HEK293T (cell line): ENCODE results near the gene GSTM3.

Experiments used
- CTCF ChIA-PET: fragments of 350-600 bp; formaldehyde crosslinking; extraction: SDS; loops from one replicate; lab custom pipeline; 2021; ENCODE audit warnings: antibody characterized with exemption, inconsistent platforms; lab: Yijun Ruan, JAX
- POLR2A ChIA-PET: fragments of 350-600 bp; formaldehyde crosslinking; extraction: SDS; loops from one replicate; lab custom pipeline; 2020; ENCODE audit warnings: antibody characterized with exemption, inconsistent platforms; lab: Yijun Ruan, JAX
- DNase-seq: peaks from one replicate; pipeline ENCODE4 v3.0.0; 2012; ENCODE audit warnings: mixed read lengths; ENCODE audit errors: extremely low spot score
- ARNT ChIP-seq: fragments of 450-650 bp; IDR thresholded peaks from 2 replicates; pipeline ENCODE4 v1.6.1; 2017; ENCODE audit warnings: mild to moderate bottlenecking
- BHLHE40 ChIP-seq: fragments of 450-650 bp; IDR thresholded peaks from 2 replicates; pipeline ENCODE4 v1.6.1; 2016; ENCODE audit warnings: mild to moderate bottlenecking, moderate library complexity, borderline replicate concordance
- CTBP1 ChIP-seq: fragments of 450-650 bp; IDR thresholded peaks from 2 replicates; pipeline ENCODE4 v1.6.1; 2016; ENCODE audit warnings: borderline replicate concordance
- ELF4 ChIP-seq: fragments of 450-650 bp; IDR thresholded peaks from 2 replicates; pipeline ENCODE4 v1.6.1; 2017; ENCODE audit warnings: antibody characterized with exemption
- FOXA1 ChIP-seq: fragments of 450-650 bp; IDR thresholded peaks from 2 replicates; pipeline ENCODE4 v1.6.1; 2016; ENCODE audit warnings: mild to moderate bottlenecking
- FOXK2 ChIP-seq: fragments of 450-650 bp; IDR thresholded peaks from 2 replicates; pipeline ENCODE4 v1.6.1; 2016; ENCODE audit warnings: mild to moderate bottlenecking
- FOXM1 ChIP-seq: fragments of 450-650 bp; IDR thresholded peaks from 2 replicates; pipeline ENCODE4 v1.6.1; 2017; ENCODE audit warnings: mild to moderate bottlenecking, borderline replicate concordance
- HDGF ChIP-seq: fragments of 450-650 bp; IDR thresholded peaks from 2 replicates; pipeline ENCODE4 v1.6.1; 2017; ENCODE audit warnings: antibody characterized with exemption, borderline replicate concordance
- L3MBTL2 ChIP-seq: fragments of 450-650 bp; conservative IDR thresholded peaks from 2 replicates; pipeline ENCODE4 v1.6.1; 2016; ENCODE audit warnings: mild to moderate bottlenecking
- LEF1 ChIP-seq: fragments of 450-650 bp; IDR thresholded peaks from 2 replicates; pipeline ENCODE4 v1.6.1; 2017; ENCODE audit warnings: mild to moderate bottlenecking, borderline replicate concordance
- NFRKB ChIP-seq: fragments of 450-650 bp; IDR thresholded peaks from 2 replicates; pipeline ENCODE4 v1.6.1; 2016; ENCODE audit warnings: mild to moderate bottlenecking, moderate library complexity
- PKNOX1 ChIP-seq: fragments of 450-650 bp; IDR thresholded peaks from 2 replicates; pipeline ENCODE4 v1.6.1; 2016
- SP1 ChIP-seq: fragments of 450-650 bp; IDR thresholded peaks from 2 replicates; pipeline ENCODE4 v1.6.1; 2017
- SUZ12 ChIP-seq: fragments of 450-650 bp; IDR thresholded peaks from 2 replicates; pipeline ENCODE4 v1.6.1; 2016; ENCODE audit warnings: mild to moderate bottlenecking
- TARDBP ChIP-seq: fragments of 450-650 bp; IDR thresholded peaks from 2 replicates; pipeline ENCODE4 v1.6.1; 2016
- ZNF384 ChIP-seq: fragments of 450-650 bp; IDR thresholded peaks from 2 replicates; pipeline ENCODE4 v1.6.1; 2016

GSTM3 gene

GRCh38 chr1:109787211-109787844, 46.5 kb upstream of the GSTM3 start:
- no peak for TF ChIP-seq SUZ12
- TF ChIP-seq PKNOX1, result no peak
- TF ChIP-seq SP1, result no peak
- no peak for TF ChIP-seq FOXM1
- no peak for TF ChIP-seq CTBP1
- no peak for TF ChIP-seq BHLHE40
- no peak for TF ChIP-seq ZNF384
- no peak for TF ChIP-seq ARNT
- TF ChIP-seq ELF4, result no peak
- no peak for TF ChIP-seq LEF1
- TF ChIP-seq L3MBTL2, result no peak
- no peak for TF ChIP-seq TARDBP
- TF ChIP-seq FOXK2, result no peak
- TF ChIP-seq FOXA1, result no peak
- no peak for TF ChIP-seq NFRKB
- no peak for TF ChIP-seq HDGF
- POLR2A ChIA-PET, result no interaction called here
- DNase-seq, result no peak
- CTCF ChIA-PET, result interaction anchor here (0.6 to 1.7 kb wide), 2 partner anchors 48 to 197 kb away, joined by 3 to 8 read pairs; partner anchors contain the start of gene AHCYL1

GRCh38 chr1:109786531-109787021, 45.7 kb upstream of the GSTM3 start:
- POLR2A ChIA-PET, result interaction anchor here (1.2 kb wide), 1 partner anchor 198 kb away, joined by 4 read pairs; the partner anchor contains the start of gene AHCYL1
- DNase-seq, result no peak
- TF ChIP-seq ELF4 (no peak), SP1 (no peak), ZNF384 (no peak), FOXM1 (no peak), PKNOX1 (no peak)
- CTCF ChIA-PET, result interaction anchor here (1.3 kb wide), 2 partner anchors 10 to 198 kb away, joined by 5 read pairs; partner anchors contain the start of gene AHCYL1

DNA sequence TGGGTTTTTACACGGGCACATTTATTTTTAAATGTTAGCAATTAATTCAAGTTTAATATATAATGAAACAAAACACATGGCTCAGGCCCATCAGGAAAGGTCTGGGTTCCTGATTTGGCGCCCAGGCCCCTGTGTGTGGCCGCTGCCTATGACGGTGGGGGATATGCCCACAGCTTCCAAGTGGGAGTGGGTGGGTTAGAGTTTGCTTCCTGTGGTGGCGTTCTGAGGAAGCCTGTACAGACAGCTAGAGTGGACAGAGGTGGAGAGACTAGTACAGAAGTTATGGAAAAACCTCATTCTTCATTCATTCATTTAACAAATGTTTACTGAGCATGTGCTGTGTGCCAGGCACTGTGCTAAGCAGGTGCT, 45.3 kb upstream of the GSTM3 start:
- no peak for DNase-seq
- ChIA-PET POLR2A (interaction anchor here (1.2 kb wide), 1 partner anchor 198 kb away, joined by 4 read pairs; the partner anchor contains the start of gene AHCYL1), CTCF (interaction anchor here (1.3 kb wide), 2 partner anchors 9 to 198 kb away, joined by 5 read pairs; partner anchors contain the start of gene AHCYL1)
- TF ChIP-seq L3MBTL2 (no peak), FOXA1 (no peak), ELF4 (no peak), SUZ12 (no peak), CTBP1 (no peak), FOXK2 (no peak), NFRKB (no peak)

DNA sequence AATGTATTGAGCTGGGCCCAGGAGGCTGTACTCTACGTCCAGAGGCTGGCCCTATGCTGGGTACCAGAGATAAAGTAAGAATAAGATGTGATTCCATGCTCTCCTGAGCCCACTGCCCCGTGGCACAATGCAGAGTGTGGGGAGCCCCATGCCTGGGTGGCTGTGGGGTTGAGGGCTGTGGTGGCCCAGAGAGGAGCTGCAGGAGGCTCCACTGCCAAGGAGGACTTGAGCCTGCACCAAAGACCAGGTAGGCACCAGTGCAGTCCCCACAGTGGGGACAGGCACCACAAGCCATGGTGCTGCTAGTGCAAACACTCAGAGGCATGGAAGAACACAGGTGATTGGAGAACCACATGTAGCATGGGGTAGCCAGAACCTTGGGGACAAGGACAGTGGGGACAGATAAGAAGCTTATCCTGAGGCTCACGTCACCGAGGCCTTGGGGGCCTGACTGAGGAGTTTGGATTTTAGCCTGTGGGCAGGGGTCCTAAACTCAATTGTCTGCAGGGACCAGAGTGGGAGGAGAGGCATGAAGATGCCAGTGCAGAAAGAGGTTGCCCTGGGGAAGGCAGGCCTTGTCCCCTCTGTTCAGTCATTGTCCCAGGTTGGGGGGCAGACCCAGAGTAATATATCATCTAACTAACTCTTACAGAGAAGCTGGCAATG, 44.7 kb upstream of the GSTM3 start:
- ChIA-PET CTCF (interaction anchor here (1.3 kb wide), 2 partner anchors 9 to 199 kb away, joined by 5 read pairs; partner anchors contain the start of gene AHCYL1), POLR2A (interaction anchor here (1.2 kb wide), 1 partner anchor 199 kb away, joined by 4 read pairs; the partner anchor contains the start of gene AHCYL1)
- TF ChIP-seq FOXM1, result no peak
- TF ChIP-seq SP1, result no peak
- no peak for TF ChIP-seq CTBP1
- TF ChIP-seq PKNOX1, result no peak
- TF ChIP-seq LEF1, result no peak
- TF ChIP-seq TARDBP, result no peak
- TF ChIP-seq FOXA1, result no peak
- TF ChIP-seq ZNF384, result no peak
- TF ChIP-seq FOXK2, result no peak
- DNase-seq, result no peak

- ChIA-PET POLR2A (interaction anchor here (1.1 kb wide), 1 partner anchor 200 kb away, joined by 3 read pairs; the partner anchor contains the start of gene AHCYL1), CTCF (interaction anchor here (1.2 to 4.0 kb wide), 2 partner anchors 142 to 200 kb away, joined by 3 to 19 read pairs; partner anchors contain the start of gene AHCYL1)
- no peak for DNase-seq
- no peak for TF ChIP-seq NFRKB
- no peak for TF ChIP-seq SUZ12
- TF ChIP-seq ARNT, result no peak
- TF ChIP-seq CTBP1, result no peak
- TF ChIP-seq FOXK2, result no peak
- no peak for TF ChIP-seq FOXA1
- TF ChIP-seq TARDBP, result no peak
- TF ChIP-seq SP1, result no peak
- TF ChIP-seq PKNOX1, result no peak
- no peak for TF ChIP-seq ELF4
- no peak for TF ChIP-seq BHLHE40
- no peak for TF ChIP-seq L3MBTL2
These were observed 43.9 kb upstream of the GSTM3 start for GRCh38 chr1:109784551-109785252.
